ENCODE data around the gene CHI3L1. TPM values are rescaled to one million over a fixed set of nuclear protein-coding genes. Genes with fewer than 3 reads are reported as not detected.

The CHI3L1 gene
- total RNA-seq, 1 experiment from 2014 or later: not detected

- POLR2A ChIA-PET (ENCODE audit: low non-redundant PET): interaction anchor here (0.6 kb wide), 1 partner anchor 41 kb away, joined by 5 read pairs; no protein-coding TSS in a partner anchor
- H3K4me1 ChIP-seq (ENCODE audit: insufficient read depth, low read length, poor library complexity, severe bottlenecking): peaks cover 36% of the 10 kb centered on the region
- peak; percentile 39 for DNase-seq (ENCODE audit: low spot score)
Observed at GRCh38 chr1:203153989-203154821, 32.3 kb downstream of the CHI3L1 start.

GRCh38 chr1:203153051-203153988 is 33.2 kb downstream of the CHI3L1 start:
- DNase-seq (ENCODE audit: low spot score): peak; percentile 93
- Histone ChIP-seq H3K4me3 (ENCODE audit: low read depth, low read length, poor library complexity, severe bottlenecking) (no peak overlapping the region), H3K36me3 (ENCODE audit: insufficient read depth, low read length, poor library complexity, severe bottlenecking) (no peaks in the 10 kb centered on the region), H3K27me3 (replicated peaks; ENCODE audit: insufficient read depth, low read depth, low read length, poor library complexity) (peaks cover 13% of the 10 kb centered on the region), H3K9me3 (ENCODE audit: low read depth, low read length, poor library complexity, severe bottlenecking) (peaks cover 4% of the 10 kb centered on the region), H3K27ac (ENCODE audit: low read depth, low read length, poor library complexity, severe bottlenecking) (no peak overlapping the region), H3K4me1 (ENCODE audit: insufficient read depth, low read length, poor library complexity, severe bottlenecking) (peaks cover 36% of the 10 kb centered on the region)
- CTCF ChIA-PET: interaction anchor here (0.7 kb wide), 1 partner anchor 113 kb away, joined by 3 read pairs; no protein-coding TSS in a partner anchor
- POLR2A ChIA-PET (ENCODE audit: low non-redundant PET): interaction anchor here (0.6 kb wide), 1 partner anchor 812 kb away, joined by 8 read pairs; no protein-coding TSS in a partner anchor
- no TSS peak for BruUV-seq (replicated peaks)
- intact Hi-C loops (cut with micrococcal nuclease; ENCODE audit: unreplicated experiment): no loop called here
- TF ChIP-seq, protein P1, sequence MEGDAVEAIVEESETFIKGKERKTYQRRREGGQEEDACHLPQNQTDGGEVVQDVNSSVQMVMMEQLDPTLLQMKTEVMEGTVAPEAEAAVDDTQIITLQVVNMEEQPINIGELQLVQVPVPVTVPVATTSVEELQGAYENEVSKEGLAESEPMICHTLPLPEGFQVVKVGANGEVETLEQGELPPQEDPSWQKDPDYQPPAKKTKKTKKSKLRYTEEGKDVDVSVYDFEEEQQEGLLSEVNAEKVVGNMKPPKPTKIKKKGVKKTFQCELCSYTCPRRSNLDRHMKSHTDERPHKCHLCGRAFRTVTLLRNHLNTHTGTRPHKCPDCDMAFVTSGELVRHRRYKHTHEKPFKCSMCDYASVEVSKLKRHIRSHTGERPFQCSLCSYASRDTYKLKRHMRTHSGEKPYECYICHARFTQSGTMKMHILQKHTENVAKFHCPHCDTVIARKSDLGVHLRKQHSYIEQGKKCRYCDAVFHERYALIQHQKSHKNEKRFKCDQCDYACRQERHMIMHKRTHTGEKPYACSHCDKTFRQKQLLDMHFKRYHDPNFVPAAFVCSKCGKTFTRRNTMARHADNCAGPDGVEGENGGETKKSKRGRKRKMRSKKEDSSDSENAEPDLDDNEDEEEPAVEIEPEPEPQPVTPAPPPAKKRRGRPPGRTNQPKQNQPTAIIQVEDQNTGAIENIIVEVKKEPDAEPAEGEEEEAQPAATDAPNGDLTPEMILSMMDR (conservative IDR thresholded peaks at IDR 0.05; ENCODE audit: low read depth, low read length): no peak
- TF ChIP-seq EZH2 (IDR thresholded peaks at IDR 0.05; ENCODE audit: borderline replicate concordance, low read depth, low read length, poor library complexity, severe bottlenecking): no peak

More at GRCh38 chr1:203153989-203154821, 32.3 kb downstream of the CHI3L1 start:
- CTCF ChIA-PET: no interaction called here
- Histone ChIP-seq H3K9me3 (ENCODE audit: low read depth, low read length, poor library complexity, severe bottlenecking) (peaks cover 9% of the 10 kb centered on the region), H3K36me3 (ENCODE audit: insufficient read depth, low read length, poor library complexity, severe bottlenecking) (no peaks in the 10 kb centered on the region), H3K4me3 (ENCODE audit: low read depth, low read length, poor library complexity, severe bottlenecking) (no peak overlapping the region), H3K27ac (ENCODE audit: low read depth, low read length, poor library complexity, severe bottlenecking) (no peak overlapping the region), H3K27me3 (replicated peaks; ENCODE audit: insufficient read depth, low read depth, low read length, poor library complexity) (peaks cover 20% of the 10 kb centered on the region)
- no peak for TF ChIP-seq EZH2 (IDR thresholded peaks at IDR 0.05; ENCODE audit: borderline replicate concordance, low read depth, low read length, poor library complexity, severe bottlenecking)
- intact Hi-C loops (cut with micrococcal nuclease; ENCODE audit: unreplicated experiment): no loop called here
- BruUV-seq (replicated peaks): no TSS peak

- no TSS peak for BruUV-seq (replicated peaks)
- no peak overlapping the region for H3K27ac ChIP-seq (ENCODE audit: low read depth, low read length, poor library complexity, severe bottlenecking)
- no peak for TF ChIP-seq EZH2 (IDR thresholded peaks at IDR 0.05; ENCODE audit: borderline replicate concordance, low read depth, low read length, poor library complexity, severe bottlenecking)
- TF ChIP-seq, protein P1 (conservative IDR thresholded peaks at IDR 0.05; ENCODE audit: low read depth, low read length): no peak
- intact Hi-C loops (cut with micrococcal nuclease; ENCODE audit: unreplicated experiment): no loop called here
- POLR2A ChIA-PET (ENCODE audit: low non-redundant PET): interaction anchor here (0.6 kb wide), 1 partner anchor 811 kb away, joined by 8 read pairs; no protein-coding TSS in a partner anchor
- peaks cover 36% of the 10 kb centered on the region for H3K4me1 ChIP-seq (ENCODE audit: insufficient read depth, low read length, poor library complexity, severe bottlenecking)
- H3K9me3 ChIP-seq (ENCODE audit: low read depth, low read length, poor library complexity, severe bottlenecking): no peaks in the 10 kb centered on the region
- H3K36me3 ChIP-seq (ENCODE audit: insufficient read depth, low read length, poor library complexity, severe bottlenecking): no peaks in the 10 kb centered on the region
- DNase-seq (ENCODE audit: low spot score): peak; percentile 60
- no peak overlapping the region for H3K4me3 ChIP-seq (ENCODE audit: low read depth, low read length, poor library complexity, severe bottlenecking)
- CTCF ChIA-PET: interaction anchor here (0.7 to 1.1 kb wide), 2 partner anchors 24 to 112 kb away, joined by 3 to 5 read pairs; no protein-coding TSS in a partner anchor
- peaks cover 8% of the 10 kb centered on the region for H3K27me3 ChIP-seq (replicated peaks; ENCODE audit: insufficient read depth, low read depth, low read length, poor library complexity)
Observed at GRCh38 chr1:203152158-203153034, 34.1 kb downstream of the CHI3L1 start.
